Heart right ventricle (tissue), 16 donors: Measurements from ENCODE around the gene MTCL3.

ENCODE experiments used
- ATAC-seq, 8 donors: fragments of 200-7000 bp; cut with Tn5 transposase; one replicate each; pipeline ENCODE4 v1.9.1; 2020; ENCODE audit warnings: mild to moderate bottlenecking in 8 of 8, moderate library complexity in 8 of 8, moderate number of reproducible peaks in 1 of 8
- DNase-seq, 2 donors: peaks; one replicate each; pipeline ENCODE4 v3.0.0-alpha.2; 2020
- H3K27ac ChIP-seq, 10 donors: fragments of 200-600 bp; sonication (generic) in 2 of 10; one replicate each; pipeline versions ENCODE4 v1.5.0 to v1.8.0; 2020 to 2022; ENCODE audit warnings: mild to moderate bottlenecking in 3 of 10
- H3K27me3 ChIP-seq, 7 donors: fragments of 200-600 bp; one replicate each; pipeline ENCODE4 v1.8.0; 2021 to 2022; ENCODE audit warnings: mild to moderate bottlenecking in 2 of 7
- H3K36me3 ChIP-seq, 9 donors: fragments of 200-600 bp; sonication (generic) in 1 of 9; one replicate each; pipeline versions ENCODE4 v1.5.0 to v1.8.0; 2020 to 2022; ENCODE audit warnings: mild to moderate bottlenecking in 2 of 9
- H3K4me1 ChIP-seq, 9 donors: fragments of 200-600 bp; sonication (generic) in 1 of 9; one replicate each; pipeline versions ENCODE4 v1.5.0 to v1.8.0; 2020 to 2022; ENCODE audit warnings: mild to moderate bottlenecking in 4 of 9
- H3K4me3 ChIP-seq, 10 donors: fragments of 200-600 bp; sonication (generic) in 2 of 10; one replicate each; pipeline versions ENCODE4 v1.5.0 to v1.8.0; 2020 to 2022; ENCODE audit warnings: mild to moderate bottlenecking in 7 of 10, moderate library complexity in 2 of 10
- H3K9me3 ChIP-seq, 11 donors: fragments of 200-600 bp in 10 of 11; sonication (generic) in 2 of 11; one replicate each; pipeline versions ENCODE4 v1.5.0 to v1.8.0; 2013 to 2022; ENCODE audit warnings: mild to moderate bottlenecking in 2 of 11, control low read depth in 1 of 11, moderate library complexity in 1 of 11
- WGBS, 2 donors: extraction: QIAGEN DNeasy Blood & Tissue Kit; methylation state at CpG; one replicate each; pipeline ENCODE4 v1.1.7; 2013; ENCODE audit warnings: inconsistent platforms in 1 of 2; 5-methylcytosine and 5-hydroxymethylcytosine counted together
- intact Hi-C, 10 donors: fragments of 100-400 bp; cut with DNase I; formaldehyde crosslinking; loops; one replicate each; pipeline versions ENCODE4 v1.11.1 to v1.14.2; 2022
- TF ChIP-seq, protein P1 (sequence below), 9 donors: fragments of 200-600 bp; sonication (generic) in 2 of 9; IDR thresholded peaks; one replicate each; pipeline versions ENCODE4 v1.5.0 to v1.8.0; 2021 to 2022; ENCODE audit warnings: antibody characterized with exemption in 9 of 9, mild to moderate bottlenecking in 5 of 9, moderate library complexity in 1 of 9
- donor health status: Arrhythmogenic right ventricular cardiomyopathy.
- donor health status: ischemic (EF 13 %, LVEDD 7.1; RV severe dilation, severe dysfunction).
- donor health status: healthy with polysubstance abuse.
- donor health status: DM: no; HTN: yes; CAD: no.
- donor health status: DM: no; HTN: no; CAD: no.
- donor health status: ischemic (EF 25% LVEDD 6.9; RV normal size, moderate dysfunction).
- donor health status: ischemic (EF 25% LVEDD 5.7; RV mildly dilated, moderate dysfunction).
- donor health status: healthy.
- donor health status: DM: yes; HTN: yes; CAD: no.
- donor health status: Ischemic cardiomyopathy.
- donor health status: ischemic (EF 35%, LVEDD 5.7; RV mildly dilated, moderate dysfunction).
- donor health status: nonischemic (EF 11% LVEDD 7.7; RV severe dilation, severe dysfunction).
- donor health status: DM: yes; HTN: yes; CAD: no.
- donor health status: PGD.
- donor health status: ischemic (EF 29% LVEDD 5.4; RV normal size, mild dysfunction).
- donor health status: nonischemic (EF 23%, LVEDD 6.1; RV moderate dilation, normal function).

The MTCL3 gene

DNA sequence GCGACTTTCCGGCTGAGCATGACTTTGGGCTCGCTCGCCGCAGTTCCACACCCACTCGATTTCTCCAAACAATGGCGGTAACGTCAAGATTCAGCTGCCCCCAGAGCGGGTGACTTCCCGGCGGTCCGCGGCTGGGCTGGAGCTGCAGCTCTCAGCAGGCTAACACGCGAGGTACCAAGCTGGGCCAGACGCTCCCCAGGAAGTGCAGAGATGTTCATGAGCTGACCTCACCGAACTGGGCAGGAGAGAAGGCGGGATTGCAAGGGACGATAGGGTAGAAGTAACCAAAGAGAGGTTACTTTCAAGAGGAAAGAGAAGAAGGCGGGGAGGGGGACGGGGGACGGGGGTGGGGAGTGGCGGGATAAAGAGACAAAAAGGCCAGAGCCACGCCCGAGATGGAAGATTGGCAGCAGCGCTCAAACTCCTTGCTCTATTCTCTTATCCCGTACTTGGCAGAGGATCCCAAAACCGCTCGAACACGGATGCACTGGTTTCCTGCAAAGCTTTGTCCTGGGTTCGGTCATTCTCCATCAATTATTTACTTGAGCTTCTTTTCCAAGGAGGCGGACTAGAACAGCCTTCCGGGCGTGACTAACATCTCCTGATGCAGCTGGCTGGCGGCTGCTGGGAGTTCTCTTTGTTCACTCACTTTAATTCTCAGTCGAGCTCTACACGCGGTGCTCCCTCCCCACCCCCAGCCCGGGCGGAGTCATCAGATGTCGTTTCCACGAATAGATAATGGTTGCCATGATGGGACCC lies at the start of gene MTCL3:
TSS of gene MTCL3 (minus strand) at position 626 of the 759 bp plus-strand sequence.
- Histone ChIP-seq H3K27ac (peak within 1 kb of the TSS in 1 of 10 donors; percentile 54), H3K9me3 (no peaks in the 10 kb centered on the region), H3K36me3 (no peaks in the 10 kb centered on the region), H3K4me1 (peaks cover 0 to 48% (median 23%) of the 10 kb centered on the region in 9 donors), H3K4me3 (peak within 1 kb of the TSS in 2 of 10 donors; percentile 30 to 38), H3K27me3 (peaks cover 0 to 100% (median 79%) of the 10 kb centered on the region in 7 donors)
- intact Hi-C loops = no loop called here
- ATAC-seq (peak in 1 of 8 donors; percentile 74), DNase-seq (peak; percentile 11 to 61)
- TF ChIP-seq, protein P1, sequence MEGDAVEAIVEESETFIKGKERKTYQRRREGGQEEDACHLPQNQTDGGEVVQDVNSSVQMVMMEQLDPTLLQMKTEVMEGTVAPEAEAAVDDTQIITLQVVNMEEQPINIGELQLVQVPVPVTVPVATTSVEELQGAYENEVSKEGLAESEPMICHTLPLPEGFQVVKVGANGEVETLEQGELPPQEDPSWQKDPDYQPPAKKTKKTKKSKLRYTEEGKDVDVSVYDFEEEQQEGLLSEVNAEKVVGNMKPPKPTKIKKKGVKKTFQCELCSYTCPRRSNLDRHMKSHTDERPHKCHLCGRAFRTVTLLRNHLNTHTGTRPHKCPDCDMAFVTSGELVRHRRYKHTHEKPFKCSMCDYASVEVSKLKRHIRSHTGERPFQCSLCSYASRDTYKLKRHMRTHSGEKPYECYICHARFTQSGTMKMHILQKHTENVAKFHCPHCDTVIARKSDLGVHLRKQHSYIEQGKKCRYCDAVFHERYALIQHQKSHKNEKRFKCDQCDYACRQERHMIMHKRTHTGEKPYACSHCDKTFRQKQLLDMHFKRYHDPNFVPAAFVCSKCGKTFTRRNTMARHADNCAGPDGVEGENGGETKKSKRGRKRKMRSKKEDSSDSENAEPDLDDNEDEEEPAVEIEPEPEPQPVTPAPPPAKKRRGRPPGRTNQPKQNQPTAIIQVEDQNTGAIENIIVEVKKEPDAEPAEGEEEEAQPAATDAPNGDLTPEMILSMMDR (IDR thresholded peaks at IDR 0.05) = no peak
- 2 to 3% methylated on average over 42 of the region's 42 CpGs for WGBS, 2 donors

- Histone ChIP-seq H3K4me3 (no peak overlapping the region), H3K27me3 (no peaks in the 10 kb centered on the region), H3K4me1 (peaks cover 0 to 3% (median 0%) of the 10 kb centered on the region in 9 donors), H3K27ac (no peak overlapping the region), H3K36me3 (no peaks in the 10 kb centered on the region), H3K9me3 (no peaks in the 10 kb centered on the region)
- ATAC-seq (no peak), DNase-seq (no peak)
- WGBS, 2 donors = 50 to 65% methylated on average over 2 of the region's 2 CpGs
- intact Hi-C loops = no loop called here
- TF ChIP-seq, protein P1 (IDR thresholded peaks at IDR 0.05) = no peak
These were observed 48.3 kb upstream of the MTCL3 start for GRCh38 chr6:127567476-127567875.

GRCh38 chr6:127566651-127567050 lies 47.5 kb upstream of the MTCL3 start:
- H3K4me3 ChIP-seq = no peak overlapping the region
- H3K36me3 ChIP-seq = no peaks in the 10 kb centered on the region
- no peaks in the 10 kb centered on the region for H3K9me3 ChIP-seq
- H3K27me3 ChIP-seq = no peaks in the 10 kb centered on the region
- no peak for DNase-seq
- peaks cover 0 to 3% (median 0%) of the 10 kb centered on the region in 9 donors for H3K4me1 ChIP-seq
- no peak for ATAC-seq
- intact Hi-C loops = no loop called here
- TF ChIP-seq, protein P1 (IDR thresholded peaks at IDR 0.05) = no peak
- no peak overlapping the region for H3K27ac ChIP-seq

DNA sequence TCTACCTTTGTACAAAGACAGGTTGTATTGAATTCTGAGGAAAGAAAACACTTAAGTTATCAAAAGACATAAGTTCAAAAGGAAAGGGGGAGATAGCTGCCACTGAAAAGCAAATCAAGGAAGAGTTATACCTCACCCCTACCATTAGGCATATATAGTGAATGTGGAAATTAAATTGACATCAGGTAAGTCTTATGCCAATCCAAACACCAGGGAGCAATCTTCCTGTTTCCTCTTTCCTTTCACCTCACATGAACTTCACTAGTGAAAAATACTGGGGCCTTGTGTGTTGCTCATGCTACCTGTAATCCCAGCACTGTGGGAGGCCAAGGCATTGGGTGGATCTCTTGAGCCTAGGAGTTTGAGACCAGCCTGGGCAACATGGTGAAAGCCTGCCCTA lies 47.0 kb upstream of the MTCL3 start:
- DNase-seq (no peak), ATAC-seq (no peak)
- no peaks in the 10 kb centered on the region for H3K27me3 ChIP-seq
- no peak overlapping the region for H3K4me3 ChIP-seq
- TF ChIP-seq, protein P1 (IDR thresholded peaks at IDR 0.05) = no peak
- intact Hi-C loops = no loop called here
- no peak overlapping the region for H3K27ac ChIP-seq
- H3K9me3 ChIP-seq = no peaks in the 10 kb centered on the region
- H3K4me1 ChIP-seq = peaks cover 0 to 3% (median 0%) of the 10 kb centered on the region in 9 donors
- H3K36me3 ChIP-seq = no peaks in the 10 kb centered on the region
